ENCODE measurements around the gene MT1F.
"Not testable (repeated sequence)": the region's sequence is repeated elsewhere in the genome, so short reads cannot be mapped to it uniquely, and the experiment has no call there.

Gene MT1F

GRCh38 chr16:56657555-56658326 is at the start of gene MT1F:
Gene MT1F (plus strand): TSS chr16:56657959. CDS start chr16:56658059, 100 bp downstream.
- peak in 38 of 58 donors; percentile 9 to 68 (median 40) for DNase-seq

- peak in 56 of 58 donors; percentile 32 to 93 (median 82) for DNase-seq
These were observed 49.5 kb upstream of the MT1F start, which contains the start of gene MT2A for GRCh38 chr16:56608043-56608875. Gene MT2A (plus strand): TSS chr16:56608584. CDS start chr16:56608656, 72 bp downstream.

- peak in 12 of 58 donors; percentile 13 to 49 (median 27) for DNase-seq
These were observed 48.8 kb upstream of the MT1F start for GRCh38 chr16:56608876-56609462.

- DNase-seq = peak in 24 of 58 donors; percentile 19 to 73 (median 40)
These were observed 48.3 kb upstream of the MT1F start for GRCh38 chr16:56609463-56609921.

- DNase-seq = peak in 14 of 58 donors; percentile 15 to 77 (median 38)
These were observed 47.6 kb upstream of the MT1F start for GRCh38 chr16:56610017-56610608.

- DNase-seq = no peak
These were observed 47.1 kb upstream of the MT1F start for GRCh38 chr16:56610609-56611111.

- peak in 13 of 58 donors; percentile 12 to 63 (median 40) for DNase-seq
These were observed 46.4 kb upstream of the MT1F start for GRCh38 chr16:56611281-56611833.

GRCh38 chr16:56613706-56614105 is 44.1 kb upstream of the MT1F start:
- no peak for DNase-seq

- DNase-seq = no peak
These were observed 43.2 kb upstream of the MT1F start for GRCh38 chr16:56614549-56614991.

GRCh38 chr16:56615353-56615752 is 42.4 kb upstream of the MT1F start:
- no peak for DNase-seq

GRCh38 chr16:56616608-56617211 is 41.0 kb upstream of the MT1F start:
- no peak for DNase-seq

- DNase-seq = peak in 23 of 58 donors; percentile 11 to 68 (median 35)
These were observed 40.3 kb upstream of the MT1F start for GRCh38 chr16:56617212-56618085.

GRCh38 chr16:56618138-56618537 is 39.6 kb upstream of the MT1F start:
- DNase-seq = no peak

- DNase-seq = no peak
These were observed 37.3 kb upstream of the MT1F start for GRCh38 chr16:56620339-56620897.

- not testable (repeated sequence) for DNase-seq
These were observed 35.9 kb upstream of the MT1F start for GRCh38 chr16:56621665-56622445.

GRCh38 chr16:56623184-56623583 is 34.6 kb upstream of the MT1F start:
- not testable (repeated sequence) for DNase-seq

- peak in 2 of 58 donors; percentile 8 to 9 for DNase-seq
These were observed 34.1 kb upstream of the MT1F start for GRCh38 chr16:56623637-56624036.
